ENCODE measurements around the gene NXT1. TPM values are rescaled to one million over a fixed set of nuclear protein-coding genes. Genes with fewer than 3 reads are reported as not detected.

NXT1 gene
- total RNA-seq, 4 donors from 2014 or later, result 19.4 to 50.5 (median 26.2) TPM

GRCh38 chr20:23404196-23404595 is 53.6 kb downstream of the NXT1 start:
- Histone ChIP-seq H3K27me3 (no peaks in the 10 kb centered on the region), H3K4me3 (no peak overlapping the region), H3K9me3 (no peaks in the 10 kb centered on the region), H3K36me3 (peaks cover 0 to 19% (median 0%) of the 10 kb centered on the region in 3 donors), H3K4me1 (peaks cover 0 to 22% (median 0%) of the 10 kb centered on the region in 4 donors), H3K27ac (no peak overlapping the region)
- 69 to 86% methylated on average over 3 of the region's 3 CpGs for WGBS, 2 donors
- no peak for DNase-seq (ENCODE audit: low spot score in 2 of 2)
- no peak for TF ChIP-seq CTCF (IDR thresholded peaks at IDR 0.05)
- no peak for TF ChIP-seq EP300 (IDR thresholded peaks at IDR 0.05)
- no peak for TF ChIP-seq POLR2A (IDR thresholded peaks at IDR 0.05)

Small RNA genes lying within 50 kb of the gene (small RNA-seq; reads per million reads assigned to genes)
- gene RNA5SP479, result not detected

Other genes with a start within 250 kb of the NXT1 start
- gene GZF1, start 11.4 kb downstream of the NXT1 start, total RNA-seq, result 10 to 100 TPM; 16.3 to 37.2 (median 20.3) TPM
- gene NAPB, start 70.7 kb downstream of the NXT1 start, total RNA-seq, result 10 to 100 TPM; 10.9 to 16.1 (median 13.6) TPM
- not detected for gene CSTL1, start 88.9 kb downstream of the NXT1 start, total RNA-seq
- not detected for gene CST11, start 102.1 kb downstream of the NXT1 start, total RNA-seq
- gene CST8, start 140.3 kb downstream of the NXT1 start, total RNA-seq, result not detected
- not detected for gene CST9L, start 217.7 kb downstream of the NXT1 start, total RNA-seq